HepG2 (cell line): ENCODE data around the gene FBP2.

Experiments
- CTCF ChIP-seq: sonication (generic); formaldehyde crosslinking; IDR thresholded peaks from 2 replicates; pipeline ENCODE4 v1.5.0; 2020; ENCODE audit warnings: mild to moderate bottlenecking, missing genetic modification reagents, moderate library complexity
- ETV5 ChIP-seq: IDR thresholded peaks from 2 replicates; pipeline ENCODE4 v1.6.1; 2018; ENCODE audit warnings: missing biosample characterization, missing genetic modification reagents, inconsistent platforms, borderline replicate concordance
- POLR2A ChIP-seq, 2 experiments: IDR thresholded peaks; 2 replicates each; pipeline ENCODE4 v1.6.1; 2011; ENCODE audit warnings: low read depth in 2 of 2, low read length in 2 of 2, mild to moderate bottlenecking in 1 of 2, moderate library complexity in 1 of 2; ENCODE audit not compliant: insufficient read depth in 1 of 2
- THAP7 ChIP-seq: sonication (generic); formaldehyde crosslinking; IDR thresholded peaks from 2 replicates; pipeline ENCODE4 v1.8.1; 2023; ENCODE audit warnings: mild to moderate bottlenecking, missing genetic modification reagents

GRCh38 chr9:94514722-94515121 is 78.9 kb downstream of the FBP2 start:
- TF ChIP-seq POLR2A (IDR thresholded peaks at IDR 0.05; ENCODE audit: insufficient read depth in 1 of 2, low read depth in 2 of 2, low read length in 2 of 2) (no peak), ETV5 (CRISPR knock-in tag) (no peak), THAP7 (CRISPR knock-in tag) (no peak), CTCF (CRISPR knock-in tag) (no peak)
